Measurements from ENCODE around the gene SERPINA5. TPM values are rescaled to one million over a fixed set of nuclear protein-coding genes. Genes with fewer than 3 reads are reported as not detected.

Gene SERPINA5
- polyA plus RNA-seq, 1 of the 3 experiments (the other 2 are of a cell fraction), result 0.08 TPM

- Histone ChIP-seq H3K27ac (ENCODE audit: low read depth in 2 of 2, low read length in 1 of 2) (no peak overlapping the region), H3K79me2 (ENCODE audit: insufficient read depth) (no peaks in the 10 kb centered on the region), H3F3A (replicated peaks; ENCODE audit: insufficient read depth) (no peaks in the 10 kb centered on the region), H3K9ac (no peak overlapping the region), H3K4me2 (no peak overlapping the region), H3K9me2 (no peaks in the 10 kb centered on the region), H3K4me3 (ENCODE audit: low read depth in 2 of 2, low read length in 1 of 2) (no peak overlapping the region), H3K9me3 (no peaks in the 10 kb centered on the region), H3K4me1 (ENCODE audit: control insufficient read depth in 1 of 2, insufficient read depth in 2 of 2, low read depth in 1 of 2, low read length in 1 of 2) (no peaks in the 10 kb centered on the region), H4K20me1 (ENCODE audit: insufficient read depth) (no peaks in the 10 kb centered on the region), H2AFZ (ENCODE audit: low read depth) (no peak overlapping the region), H3K36me3 (replicated peaks in 1 of 2; ENCODE audit: control insufficient read depth in 1 of 2, insufficient read depth in 2 of 2, low read length in 1 of 2) (no peaks in the 10 kb centered on the region), H3K27me3 (ENCODE audit: insufficient read depth) (peaks cover 10% of the 10 kb centered on the region; the same call in 1 of the 2 replicates)
- TF ChIP-seq CTCF (IDR thresholded peaks at IDR 0.05) (no peak), MXI1 (IDR thresholded peaks at IDR 0.05; ENCODE audit: low read depth, low read length) (no peak), ELF1 (IDR thresholded peaks at IDR 0.05) (no peak)
- POLR2A ChIA-PET, result no interaction called here
- CTCF ChIA-PET, result interaction anchor here (1.5 to 1.8 kb wide), 2 partner anchors 20 to 21 kb away, joined by 4 to 5 read pairs; no protein-coding TSS in a partner anchor
- DNase-seq, result no peak
- WGBS (ENCODE audit: low lambda C conversion rate), result 85% methylated on average over 6 of the region's 9 CpGs
Observed at GRCh38 chr14:94570440-94570839, 10.8 kb upstream of the SERPINA5 start.

GRCh38 chr14:94571395-94571794 lies 9.8 kb upstream of the SERPINA5 start:
- no peak for DNase-seq
- POLR2A ChIA-PET, result no interaction called here
- CTCF ChIA-PET, result interaction anchor here (1.5 to 1.8 kb wide), 2 partner anchors 21 to 22 kb away, joined by 4 to 5 read pairs; no protein-coding TSS in a partner anchor
- no peaks in the 10 kb centered on the region for H3K36me3 ChIP-seq (replicated peaks in 1 of 2; ENCODE audit: control insufficient read depth in 1 of 2, insufficient read depth in 2 of 2, low read length in 1 of 2)
- no peak overlapping the region for H3K9ac ChIP-seq
- H3K9me2 ChIP-seq, result no peaks in the 10 kb centered on the region
- no peak overlapping the region for H3K4me3 ChIP-seq (ENCODE audit: low read depth in 2 of 2, low read length in 1 of 2)
- 57% methylated on average over 7 of the region's 7 CpGs for WGBS (ENCODE audit: low lambda C conversion rate)
- H3K27ac ChIP-seq (ENCODE audit: low read depth in 2 of 2, low read length in 1 of 2), result no peak overlapping the region
- H3K79me2 ChIP-seq (ENCODE audit: insufficient read depth), result no peaks in the 10 kb centered on the region
- H4K20me1 ChIP-seq (ENCODE audit: insufficient read depth), result no peaks in the 10 kb centered on the region
- no peak overlapping the region for H3K4me2 ChIP-seq
- no peaks in the 10 kb centered on the region for H3F3A ChIP-seq (replicated peaks; ENCODE audit: insufficient read depth)
- no peak for TF ChIP-seq RCOR1 (IDR thresholded peaks at IDR 0.05; ENCODE audit: low read length)
- TF ChIP-seq GATA2 (CRISPR knock-in tag; IDR thresholded peaks at IDR 0.05), result no peak
- TF ChIP-seq JUND (IDR thresholded peaks at IDR 0.05), result no peak
- TF ChIP-seq FOSL2 (IDR thresholded peaks at IDR 0.05; ENCODE audit: borderline replicate concordance, low read depth), result no peak
- TF ChIP-seq TCF12 (IDR thresholded peaks at IDR 0.05), result no peak
- TF ChIP-seq CHD2 (IDR thresholded peaks at IDR 0.05; ENCODE audit: low read length, partially characterized antibody), result no peak
- no peaks in the 10 kb centered on the region for H3K9me3 ChIP-seq
- H3K4me1 ChIP-seq (ENCODE audit: control insufficient read depth in 1 of 2, insufficient read depth in 2 of 2, low read depth in 1 of 2, low read length in 1 of 2), result no peaks in the 10 kb centered on the region
- H2AFZ ChIP-seq (ENCODE audit: low read depth), result no peak overlapping the region
- peaks cover 10% of the 10 kb centered on the region; the same call in 1 of the 2 replicates for H3K27me3 ChIP-seq (ENCODE audit: insufficient read depth)

- Histone ChIP-seq H3K9ac (no peak overlapping the region), H3K4me3 (ENCODE audit: low read depth in 2 of 2, low read length in 1 of 2) (no peak overlapping the region), H3K27ac (ENCODE audit: low read depth in 2 of 2, low read length in 1 of 2) (no peak overlapping the region), H3K4me1 (ENCODE audit: control insufficient read depth in 1 of 2, insufficient read depth in 2 of 2, low read depth in 1 of 2, low read length in 1 of 2) (no peaks in the 10 kb centered on the region), H3K27me3 (ENCODE audit: insufficient read depth) (peaks cover 10% of the 10 kb centered on the region; the same call in 1 of the 2 replicates), H4K20me1 (ENCODE audit: insufficient read depth) (no peaks in the 10 kb centered on the region), H3K4me2 (no peak overlapping the region), H2AFZ (ENCODE audit: low read depth) (no peak overlapping the region), H3F3A (replicated peaks; ENCODE audit: insufficient read depth) (no peaks in the 10 kb centered on the region), H3K36me3 (replicated peaks in 1 of 2; ENCODE audit: control insufficient read depth in 1 of 2, insufficient read depth in 2 of 2, low read length in 1 of 2) (no peaks in the 10 kb centered on the region), H3K79me2 (ENCODE audit: insufficient read depth) (no peaks in the 10 kb centered on the region), H3K9me3 (no peaks in the 10 kb centered on the region), H3K9me2 (no peaks in the 10 kb centered on the region)
- TF ChIP-seq CTCF (IDR thresholded peaks at IDR 0.05) (no peak), RFX5 (IDR thresholded peaks at IDR 0.05; ENCODE audit: low read length) (no peak), GATA2 (CRISPR knock-in tag; IDR thresholded peaks at IDR 0.05) (no peak), TCF12 (IDR thresholded peaks at IDR 0.05) (no peak), EP300 (IDR thresholded peaks at IDR 0.05; ENCODE audit: borderline replicate concordance in 1 of 2, low read depth in 1 of 2, low read length in 1 of 2) (no peak)
- 56% methylated on average over 6 of the region's 6 CpGs for WGBS (ENCODE audit: low lambda C conversion rate)
- no peak for DNase-seq
- CTCF ChIA-PET, result interaction anchor here (1.5 to 1.8 kb wide), 2 partner anchors 22 to 23 kb away, joined by 4 to 5 read pairs; no protein-coding TSS in a partner anchor
- POLR2A ChIA-PET, result no interaction called here
Observed at GRCh38 chr14:94571950-94572349, 9.3 kb upstream of the SERPINA5 start.

All from SK-N-SH (cell line).